ENCODE data around the gene CASP4. TPM values are rescaled to one million over a fixed set of nuclear protein-coding genes. Genes with fewer than 3 reads are reported as not detected.
"Not testable (repeated sequence)": the region's sequence is repeated elsewhere in the genome, so short reads cannot be mapped to it uniquely, and the experiment has no call there.

Gene CASP4
- total RNA-seq, 1 donor from 2014 or later: 159 TPM

- DNase-seq (ENCODE audit: extremely low read depth, low read depth, low spot score): no peak
These were observed 11.1 kb downstream of the CASP4 start for GRCh38 chr11:104957280-104957679.

- no peak for DNase-seq (ENCODE audit: extremely low read depth, low read depth, low spot score)
These were observed 11.8 kb downstream of the CASP4 start for GRCh38 chr11:104956528-104956927.

GRCh38 chr11:104946907-104947306 is 21.5 kb downstream of the CASP4 start:
- DNase-seq (ENCODE audit: extremely low read depth, low read depth, low spot score): peak; percentile 47

- DNase-seq (ENCODE audit: extremely low read depth, low read depth, low spot score): no peak
These were observed 24.3 kb downstream of the CASP4 start for GRCh38 chr11:104944076-104944475.

GRCh38 chr11:104943561-104943960 is 24.8 kb downstream of the CASP4 start:
- DNase-seq (ENCODE audit: extremely low read depth, low read depth, low spot score): no peak

GRCh38 chr11:104934594-104934993 is 33.8 kb downstream of the CASP4 start:
- DNase-seq (ENCODE audit: extremely low read depth, low read depth, low spot score): no peak

- DNase-seq (ENCODE audit: extremely low read depth, low read depth, low spot score): not testable (repeated sequence)
These were observed 34.3 kb downstream of the CASP4 start for GRCh38 chr11:104934073-104934472.

GRCh38 chr11:104928811-104929210 is 39.6 kb downstream of the CASP4 start:
- DNase-seq (ENCODE audit: extremely low read depth, low read depth, low spot score): no peak

- no peak for DNase-seq (ENCODE audit: extremely low read depth, low read depth, low spot score)
These were observed 41.4 kb downstream of the CASP4 start for GRCh38 chr11:104926771-104927611.

GRCh38 chr11:104925850-104926249 is 42.5 kb downstream of the CASP4 start:
- DNase-seq (ENCODE audit: extremely low read depth, low read depth, low spot score): no peak

- peak; percentile 88 for DNase-seq (ENCODE audit: extremely low read depth, low read depth, low spot score)
These were observed 50.1 kb downstream of the CASP4 start for GRCh38 chr11:104918113-104918824.

- DNase-seq (ENCODE audit: extremely low read depth, low read depth, low spot score): peak; percentile 44
These were observed 50.9 kb downstream of the CASP4 start for GRCh38 chr11:104917271-104918112.

GRCh38 chr11:104916442-104916841 is 51.9 kb downstream of the CASP4 start:
- DNase-seq (ENCODE audit: extremely low read depth, low read depth, low spot score): no peak

- DNase-seq (ENCODE audit: extremely low read depth, low read depth, low spot score): no peak
These were observed 56.3 kb downstream of the CASP4 start for GRCh38 chr11:104912102-104912501.

- no peak for DNase-seq (ENCODE audit: extremely low read depth, low read depth, low spot score)
These were observed 60.2 kb downstream of the CASP4 start for GRCh38 chr11:104908186-104908531.

- DNase-seq (ENCODE audit: extremely low read depth, low read depth, low spot score): no peak
These were observed 60.7 kb downstream of the CASP4 start for GRCh38 chr11:104907521-104908185.

- no peak for DNase-seq (ENCODE audit: extremely low read depth, low read depth, low spot score)
These were observed 63.1 kb downstream of the CASP4 start for GRCh38 chr11:104905271-104905670.

- DNase-seq (ENCODE audit: extremely low read depth, low read depth, low spot score): no peak
These were observed 69.1 kb downstream of the CASP4 start for GRCh38 chr11:104899226-104899625.

GRCh38 chr11:104898685-104899013 is 69.7 kb downstream of the CASP4 start:
- DNase-seq (ENCODE audit: extremely low read depth, low read depth, low spot score): no peak

- DNase-seq (ENCODE audit: extremely low read depth, low read depth, low spot score): peak; percentile 83
These were observed 70.3 kb downstream of the CASP4 start, which contains the start of gene CASP12 for GRCh38 chr11:104897891-104898684. Gene CASP12 (minus strand): TSS chr11:104898460.

Measured in glomerular endothelial cell (primary cell).